Activated naive CD4-positive, alpha-beta T cell treated with anti-CD3 and anti-CD28 coated beads, Interleukin-2, amount 50 U/mL, for 72 hours (primary cell): ENCODE data around the gene DTNBP1. TPM values are rescaled to one million over a fixed set of nuclear protein-coding genes. Genes with fewer than 3 reads are reported as not detected.

Experiments used
- ATAC-seq, 2 donors: fragments of 150-1000 bp; cut with Tn5 transposase; 2 replicates each; pipeline ENCODE4 v1.10.0; 2021; ENCODE audit warnings: mild to moderate bottlenecking in 2 of 2, moderate library complexity in 2 of 2
- DNase-seq, 2 donors: peaks; one replicate each; pipeline ENCODE4 v3.0.0; 2021 to 2022; ENCODE audit warnings: low spot score in 2 of 2
- H3K27ac Mint-ChIP-seq, 2 donors: one replicate each; pipeline ENCODE4 v1.8.0; 2022; ENCODE audit warnings: mild to moderate bottlenecking in 2 of 2, mixed read lengths in 2 of 2
- H3K36me3 Mint-ChIP-seq, 2 donors: one replicate each; pipeline ENCODE4 v1.8.0; 2022; ENCODE audit warnings: mixed read lengths in 2 of 2
- H3K9me3 Mint-ChIP-seq, 2 donors: one replicate each; pipeline ENCODE4 v1.8.0; 2022; ENCODE audit warnings: mixed read lengths in 2 of 2
- total RNA-seq, 2 donors: library from RNA; stranded (reverse); gene quantifications; one replicate each; pipeline ENCODE4 v1.2.3, GENCODE V29; 2022

Gene DTNBP1
- total RNA-seq, 2 donors from 2014 or later: 14.1 to 24.5 TPM

- H3K36me3 Mint-ChIP-seq: peaks cover 0 to 16% of the 10 kb centered on the region in 2 donors
- H3K9me3 Mint-ChIP-seq: no peaks in the 10 kb centered on the region
- peak in 1 of 2 donors; percentile 3 for ATAC-seq
- DNase-seq: no peak
- peak overlapping the region; percentile 54 to 81 for H3K27ac Mint-ChIP-seq
These were observed 158.8 kb downstream of the DTNBP1 start for GRCh38 chr6:15504040-15504495.

GRCh38 chr6:15503346-15503680, 159.5 kb downstream of the DTNBP1 start:
- peak overlapping the region; percentile 54 to 93 for H3K27ac Mint-ChIP-seq
- ATAC-seq (no peak), DNase-seq (no peak)
- H3K9me3 Mint-ChIP-seq: no peaks in the 10 kb centered on the region
- H3K36me3 Mint-ChIP-seq: peaks cover 0 to 12% of the 10 kb centered on the region in 2 donors

- ATAC-seq (no peak), DNase-seq (no peak)
- Mint-ChIP-seq H3K9me3 (no peaks in the 10 kb centered on the region), H3K36me3 (peaks cover 0 to 12% of the 10 kb centered on the region in 2 donors), H3K27ac (peak overlapping the region in 1 of 2 donors; percentile 34)
These were observed 160.1 kb downstream of the DTNBP1 start for GRCh38 chr6:15502446-15503345.

- peaks cover 0 to 12% of the 10 kb centered on the region in 2 donors for H3K36me3 Mint-ChIP-seq
- no peak for DNase-seq
- H3K27ac Mint-ChIP-seq: peak overlapping the region in 1 of 2 donors; percentile 34
- ATAC-seq: no peak
- H3K9me3 Mint-ChIP-seq: no peaks in the 10 kb centered on the region
These were observed 160.9 kb downstream of the DTNBP1 start for GRCh38 chr6:15501826-15502445.

- DNase-seq: no peak
- no peak for ATAC-seq
- peak overlapping the region; percentile 78 to 95 for H3K27ac Mint-ChIP-seq
- H3K9me3 Mint-ChIP-seq: no peaks in the 10 kb centered on the region
- H3K36me3 Mint-ChIP-seq: peaks cover 1 to 12% of the 10 kb centered on the region in 2 donors
These were observed 161.7 kb downstream of the DTNBP1 start for GRCh38 chr6:15500901-15501825.

GRCh38 chr6:15500078-15500740, 162.6 kb downstream of the DTNBP1 start:
- peak overlapping the region; percentile 77 to 78 for H3K27ac Mint-ChIP-seq
- ATAC-seq: no peak
- H3K9me3 Mint-ChIP-seq: no peaks in the 10 kb centered on the region
- peaks cover 9 to 20% of the 10 kb centered on the region in 2 donors for H3K36me3 Mint-ChIP-seq
- peak in 1 of 2 donors; percentile 4 for DNase-seq

- H3K36me3 Mint-ChIP-seq: peaks cover 9 to 14% of the 10 kb centered on the region in 2 donors
- H3K9me3 Mint-ChIP-seq: no peaks in the 10 kb centered on the region
- no peak for ATAC-seq
- DNase-seq: no peak
- H3K27ac Mint-ChIP-seq: peak overlapping the region; percentile 77 to 78
These were observed 163.2 kb downstream of the DTNBP1 start for GRCh38 chr6:15499591-15499990.

- Mint-ChIP-seq H3K27ac (peak overlapping the region in 1 of 2 donors; percentile 78), H3K9me3 (no peaks in the 10 kb centered on the region), H3K36me3 (peaks cover 9 to 10% of the 10 kb centered on the region in 2 donors)
- DNase-seq (no peak), ATAC-seq (no peak)
These were observed 163.7 kb downstream of the DTNBP1 start for GRCh38 chr6:15499125-15499524.

GRCh38 chr6:15498640-15499039, 164.2 kb downstream of the DTNBP1 start:
- Mint-ChIP-seq H3K27ac (peak overlapping the region; percentile 78 to 91), H3K36me3 (peaks cover 8 to 9% of the 10 kb centered on the region in 2 donors), H3K9me3 (no peaks in the 10 kb centered on the region)
- ATAC-seq (no peak), DNase-seq (no peak)

- DNase-seq (no peak), ATAC-seq (no peak)
- no peak overlapping the region for H3K27ac Mint-ChIP-seq
- peaks cover 9 to 15% of the 10 kb centered on the region in 2 donors for H3K36me3 Mint-ChIP-seq
- H3K9me3 Mint-ChIP-seq: no peaks in the 10 kb centered on the region
These were observed 166.3 kb downstream of the DTNBP1 start for GRCh38 chr6:15496345-15497131.

GRCh38 chr6:15495375-15495901, 167.4 kb downstream of the DTNBP1 start:
- ATAC-seq: no peak
- Mint-ChIP-seq H3K9me3 (no peaks in the 10 kb centered on the region), H3K36me3 (peaks cover 9 to 15% of the 10 kb centered on the region in 2 donors), H3K27ac (peak overlapping the region in 1 of 2 donors; percentile 74)
- no peak for DNase-seq

GRCh38 chr6:15493437-15494168, 169.2 kb downstream of the DTNBP1 start:
- DNase-seq: no peak
- Mint-ChIP-seq H3K9me3 (no peaks in the 10 kb centered on the region), H3K27ac (peak overlapping the region in 1 of 2 donors; percentile 15), H3K36me3 (peaks cover 9 to 15% of the 10 kb centered on the region in 2 donors)
- ATAC-seq: no peak

GRCh38 chr6:15491986-15492269, 170.9 kb downstream of the DTNBP1 start:
- DNase-seq (no peak), ATAC-seq (no peak)
- peak overlapping the region; percentile 1 to 65 for H3K27ac Mint-ChIP-seq
- H3K36me3 Mint-ChIP-seq: peaks cover 17 to 18% of the 10 kb centered on the region in 2 donors
- no peaks in the 10 kb centered on the region for H3K9me3 Mint-ChIP-seq

GRCh38 chr6:15491255-15491985, 171.4 kb downstream of the DTNBP1 start:
- peak overlapping the region; percentile 1 to 65 for H3K27ac Mint-ChIP-seq
- ATAC-seq (peak; percentile 65 to 70), DNase-seq (peak in 1 of 2 donors; percentile 77)
- no peaks in the 10 kb centered on the region for H3K9me3 Mint-ChIP-seq
- H3K36me3 Mint-ChIP-seq: peaks cover 20 to 22% of the 10 kb centered on the region in 2 donors
